ENCODE measurements around the gene SKP2.

GRCh38 chr5:36208786-36209185, 56.9 kb downstream of the SKP2 start:
- no peak for TF ChIP-seq CTCF (IDR thresholded peaks at IDR 0.05)
- no peak for TF ChIP-seq POLR2A (IDR thresholded peaks at IDR 0.05)
